Glomerular visceral epithelial cell (primary cell): ENCODE results near the gene CCDC157.

Experiments
- DNase-seq: peaks from one replicate; pipeline ENCODE4 v3.0.0-alpha.2; 2016; ENCODE audit errors: extremely low spot score

CCDC157 gene

GRCh38 chr22:30356449-30357235 lies at the start of gene CCDC157, which contains the start of gene SF3A1:
Gene CCDC157, plus strand, starts transcription at chr22:30357007. Its CDS starts 8,994 bp downstream, at chr22:30366001.
Gene SF3A1, minus strand, starts transcription at chr22:30356894. Its CDS starts 102 bp downstream, at chr22:30356792.
- peak; percentile 80 for DNase-seq

- DNase-seq, result no peak
Observed at GRCh38 chr22:30307041-30307574, 49.7 kb upstream of the CCDC157 start.

GRCh38 chr22:30308093-30308492 lies 48.7 kb upstream of the CCDC157 start:
- no peak for DNase-seq

- no peak for DNase-seq
Observed at GRCh38 chr22:30308518-30309230, 48.1 kb upstream of the CCDC157 start.

GRCh38 chr22:30309951-30310741 lies 46.7 kb upstream of the CCDC157 start:
- DNase-seq, result peak; percentile 64

GRCh38 chr22:30310881-30311771 lies 45.7 kb upstream of the CCDC157 start:
- DNase-seq, result peak; percentile 89

- DNase-seq, result peak; percentile 85
Observed at GRCh38 chr22:30312053-30312452, 44.8 kb upstream of the CCDC157 start.

GRCh38 chr22:30313527-30314363 lies 43.1 kb upstream of the CCDC157 start:
- peak; percentile 19 for DNase-seq

GRCh38 chr22:30314915-30315314 lies 41.9 kb upstream of the CCDC157 start:
- peak; percentile 81 for DNase-seq

- no peak for DNase-seq
Observed at GRCh38 chr22:30315962-30316576, 40.7 kb upstream of the CCDC157 start.

GRCh38 chr22:30317778-30318177 lies 39.0 kb upstream of the CCDC157 start:
- DNase-seq, result no peak

GRCh38 chr22:30318799-30319419 lies 37.9 kb upstream of the CCDC157 start:
- no peak for DNase-seq

GRCh38 chr22:30320021-30320556 lies 36.7 kb upstream of the CCDC157 start:
- no peak for DNase-seq

- DNase-seq, result no peak
Observed at GRCh38 chr22:30321461-30321860, 35.3 kb upstream of the CCDC157 start.

GRCh38 chr22:30323246-30323645 lies 33.6 kb upstream of the CCDC157 start:
- DNase-seq, result no peak

GRCh38 chr22:30324014-30324730 lies 32.6 kb upstream of the CCDC157 start:
- DNase-seq, result peak; percentile 69

GRCh38 chr22:30325065-30325720 lies 31.6 kb upstream of the CCDC157 start:
- peak; percentile 83 for DNase-seq
